Measurements from ENCODE around the gene MCU. TPM values are rescaled to one million over a fixed set of nuclear protein-coding genes. Genes with fewer than 3 reads are reported as not detected.
"Not testable (repeated sequence)": the region's sequence is repeated elsewhere in the genome, so short reads cannot be mapped to it uniquely, and the experiment has no call there.

The MCU gene
- total RNA-seq, 2 experiments from 2014 or later, result 9.4 to 9.9 TPM

- no peaks in the 10 kb centered on the region for H3K79me2 ChIP-seq (ENCODE audit: insufficient read depth, low read depth, low read length)
- H3K4me2 ChIP-seq (ENCODE audit: low read length), result no peak overlapping the region
- BruUV-seq (replicated peaks), result no TSS peak
- no peaks in the 10 kb centered on the region for H3K9me2 ChIP-seq (ENCODE audit: insufficient read depth, low read length)
- H3K9me3 ChIP-seq (ENCODE audit: low read length), result no peaks in the 10 kb centered on the region
- H3K27ac ChIP-seq (ENCODE audit: low read depth, low read length, poor library complexity, severe bottlenecking), result no peak overlapping the region
- no peak overlapping the region for H3K4me3 ChIP-seq (ENCODE audit: low read depth, low read length, poor library complexity, severe bottlenecking)
- no peaks in the 10 kb centered on the region for H4K20me1 ChIP-seq (ENCODE audit: insufficient read depth, low read length)
- intact Hi-C loops (cut with micrococcal nuclease; ENCODE audit: unreplicated experiment), result no loop called here
- ChIA-PET POLR2A (no interaction called here), CTCF (ENCODE audit: unreplicated experiment) (no interaction called here)
- no peak for DNase-seq (ENCODE audit: low spot score)
- no peaks in the 10 kb centered on the region for H3K4me1 ChIP-seq (ENCODE audit: insufficient read depth, low read length, poor library complexity, severe bottlenecking)
- H2AFZ ChIP-seq (ENCODE audit: low read length), result no peak overlapping the region
- no peak for TF ChIP-seq EZH2phosphoT487 (IDR thresholded peaks at IDR 0.05; ENCODE audit: borderline replicate concordance, low read depth, low read length)
- TF ChIP-seq, protein P1, sequence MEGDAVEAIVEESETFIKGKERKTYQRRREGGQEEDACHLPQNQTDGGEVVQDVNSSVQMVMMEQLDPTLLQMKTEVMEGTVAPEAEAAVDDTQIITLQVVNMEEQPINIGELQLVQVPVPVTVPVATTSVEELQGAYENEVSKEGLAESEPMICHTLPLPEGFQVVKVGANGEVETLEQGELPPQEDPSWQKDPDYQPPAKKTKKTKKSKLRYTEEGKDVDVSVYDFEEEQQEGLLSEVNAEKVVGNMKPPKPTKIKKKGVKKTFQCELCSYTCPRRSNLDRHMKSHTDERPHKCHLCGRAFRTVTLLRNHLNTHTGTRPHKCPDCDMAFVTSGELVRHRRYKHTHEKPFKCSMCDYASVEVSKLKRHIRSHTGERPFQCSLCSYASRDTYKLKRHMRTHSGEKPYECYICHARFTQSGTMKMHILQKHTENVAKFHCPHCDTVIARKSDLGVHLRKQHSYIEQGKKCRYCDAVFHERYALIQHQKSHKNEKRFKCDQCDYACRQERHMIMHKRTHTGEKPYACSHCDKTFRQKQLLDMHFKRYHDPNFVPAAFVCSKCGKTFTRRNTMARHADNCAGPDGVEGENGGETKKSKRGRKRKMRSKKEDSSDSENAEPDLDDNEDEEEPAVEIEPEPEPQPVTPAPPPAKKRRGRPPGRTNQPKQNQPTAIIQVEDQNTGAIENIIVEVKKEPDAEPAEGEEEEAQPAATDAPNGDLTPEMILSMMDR (conservative IDR thresholded peaks at IDR 0.05; ENCODE audit: low read length), result no peak
- H3K36me3 ChIP-seq (ENCODE audit: insufficient read depth, low read length), result no peaks in the 10 kb centered on the region
These were observed 219.8 kb downstream of the MCU start for GRCh38 chr10:72911758-72912157.

DNA sequence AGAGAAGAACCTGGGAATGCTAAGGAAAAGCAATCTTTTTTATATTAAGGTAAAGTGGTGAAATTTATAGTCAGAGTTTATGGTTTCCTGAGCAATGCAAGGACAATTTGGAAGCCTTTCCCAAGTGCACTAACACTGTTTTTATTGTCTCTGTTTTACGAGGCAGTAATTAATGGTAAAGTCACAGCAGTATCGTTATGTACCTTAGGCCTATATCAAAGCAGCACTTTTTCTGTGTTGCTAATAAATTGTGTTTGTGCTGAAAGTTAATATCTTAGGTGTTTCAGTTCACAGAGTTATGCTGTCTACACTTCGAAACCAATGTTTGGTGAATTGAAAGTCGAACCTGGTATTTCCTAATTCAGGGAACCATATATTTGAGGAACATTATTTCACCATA, 220.8 kb downstream of the MCU start:
- TF ChIP-seq, protein P1 (conservative IDR thresholded peaks at IDR 0.05; ENCODE audit: low read length), result no peak
- TF ChIP-seq EZH2phosphoT487 (IDR thresholded peaks at IDR 0.05; ENCODE audit: borderline replicate concordance, low read depth, low read length), result no peak
- no peak overlapping the region for H3K4me2 ChIP-seq (ENCODE audit: low read length)
- CTCF ChIA-PET (ENCODE audit: unreplicated experiment), result no interaction called here
- H3K9me2 ChIP-seq (ENCODE audit: insufficient read depth, low read length), result no peaks in the 10 kb centered on the region
- no peaks in the 10 kb centered on the region for H3K79me2 ChIP-seq (ENCODE audit: insufficient read depth, low read depth, low read length)
- POLR2A ChIA-PET, result interaction anchor here (0.6 kb wide), 1 partner anchor 1039 kb away, joined by 3 read pairs; no protein-coding TSS in a partner anchor
- H3K9me3 ChIP-seq (ENCODE audit: low read length), result no peaks in the 10 kb centered on the region
- H4K20me1 ChIP-seq (ENCODE audit: insufficient read depth, low read length), result no peaks in the 10 kb centered on the region
- intact Hi-C loops (cut with micrococcal nuclease; ENCODE audit: unreplicated experiment), result no loop called here
- H3K4me3 ChIP-seq (ENCODE audit: low read depth, low read length, poor library complexity, severe bottlenecking), result no peak overlapping the region
- no peak for DNase-seq (ENCODE audit: low spot score)
- BruUV-seq (replicated peaks), result no TSS peak
- no peaks in the 10 kb centered on the region for H3K4me1 ChIP-seq (ENCODE audit: insufficient read depth, low read length, poor library complexity, severe bottlenecking)
- H3K36me3 ChIP-seq (ENCODE audit: insufficient read depth, low read length), result no peaks in the 10 kb centered on the region
- no peak overlapping the region for H3K27ac ChIP-seq (ENCODE audit: low read depth, low read length, poor library complexity, severe bottlenecking)
- no peak overlapping the region for H2AFZ ChIP-seq (ENCODE audit: low read length)

GRCh38 chr10:72913287-72913686, 221.3 kb downstream of the MCU start:
- no peaks in the 10 kb centered on the region for H3K9me2 ChIP-seq (ENCODE audit: insufficient read depth, low read length)
- H3K27ac ChIP-seq (ENCODE audit: low read depth, low read length, poor library complexity, severe bottlenecking), result no peak overlapping the region
- DNase-seq (ENCODE audit: low spot score), result no peak
- no peak overlapping the region for H2AFZ ChIP-seq (ENCODE audit: low read length)
- no peaks in the 10 kb centered on the region for H3K79me2 ChIP-seq (ENCODE audit: insufficient read depth, low read depth, low read length)
- POLR2A ChIA-PET, result no interaction called here
- H3K4me1 ChIP-seq (ENCODE audit: insufficient read depth, low read length, poor library complexity, severe bottlenecking), result no peaks in the 10 kb centered on the region
- no TSS peak for BruUV-seq (replicated peaks)
- no peak overlapping the region for H3K4me2 ChIP-seq (ENCODE audit: low read length)
- no peak for TF ChIP-seq EZH2phosphoT487 (IDR thresholded peaks at IDR 0.05; ENCODE audit: borderline replicate concordance, low read depth, low read length)
- intact Hi-C loops (cut with micrococcal nuclease; ENCODE audit: unreplicated experiment), result no loop called here
- CTCF ChIA-PET (ENCODE audit: unreplicated experiment), result no interaction called here
- H4K20me1 ChIP-seq (ENCODE audit: insufficient read depth, low read length), result no peaks in the 10 kb centered on the region
- no peaks in the 10 kb centered on the region for H3K9me3 ChIP-seq (ENCODE audit: low read length)
- H3K36me3 ChIP-seq (ENCODE audit: insufficient read depth, low read length), result no peaks in the 10 kb centered on the region
- no peak overlapping the region for H3K4me3 ChIP-seq (ENCODE audit: low read depth, low read length, poor library complexity, severe bottlenecking)

DNA sequence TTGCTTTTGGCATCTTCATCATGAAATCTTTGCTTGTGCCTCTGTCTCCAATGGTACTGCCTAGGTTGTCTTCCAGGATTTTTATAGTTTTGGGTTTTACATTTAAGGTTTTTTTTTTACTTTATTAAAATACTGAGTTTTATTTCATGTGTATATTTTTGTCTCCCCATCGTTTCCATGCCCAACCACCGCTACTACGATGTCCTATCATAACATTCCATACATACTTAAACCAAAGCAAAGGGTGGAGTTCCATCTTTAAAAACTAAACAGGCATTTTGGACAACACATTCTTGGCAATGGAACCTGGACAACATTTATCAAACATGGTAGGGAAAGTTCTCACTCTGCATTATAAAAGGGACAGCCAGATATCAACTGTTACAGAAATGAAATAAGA, 225.3 kb downstream of the MCU start:
- H3K9me3 ChIP-seq (ENCODE audit: low read length); intact Hi-C loops (cut with micrococcal nuclease; ENCODE audit: unreplicated experiment); H4K20me1 ChIP-seq (ENCODE audit: insufficient read depth, low read length); BruUV-seq (replicated peaks); H3K9me2 ChIP-seq (ENCODE audit: insufficient read depth, low read length); H3K4me3 ChIP-seq (ENCODE audit: low read depth, low read length, poor library complexity, severe bottlenecking); H2AFZ ChIP-seq (ENCODE audit: low read length); H3K36me3 ChIP-seq (ENCODE audit: insufficient read depth, low read length); H3K4me2 ChIP-seq (ENCODE audit: low read length); H3K4me1 ChIP-seq (ENCODE audit: insufficient read depth, low read length, poor library complexity, severe bottlenecking); DNase-seq (ENCODE audit: low spot score); H3K79me2 ChIP-seq (ENCODE audit: insufficient read depth, low read depth, low read length); CTCF ChIA-PET (ENCODE audit: unreplicated experiment); H3K27ac ChIP-seq (ENCODE audit: low read depth, low read length, poor library complexity, severe bottlenecking): not testable (repeated sequence)
- POLR2A ChIA-PET, result interaction anchor here (0.6 kb wide), 1 partner anchor 68 kb away, joined by 5 read pairs; no protein-coding TSS in a partner anchor

- CTCF ChIA-PET (ENCODE audit: unreplicated experiment); H3K4me2 ChIP-seq (ENCODE audit: low read length); H3K4me3 ChIP-seq (ENCODE audit: low read depth, low read length, poor library complexity, severe bottlenecking); H3K9me3 ChIP-seq (ENCODE audit: low read length); H3K36me3 ChIP-seq (ENCODE audit: insufficient read depth, low read length); BruUV-seq (replicated peaks); H3K4me1 ChIP-seq (ENCODE audit: insufficient read depth, low read length, poor library complexity, severe bottlenecking); H4K20me1 ChIP-seq (ENCODE audit: insufficient read depth, low read length); H3K79me2 ChIP-seq (ENCODE audit: insufficient read depth, low read depth, low read length); intact Hi-C loops (cut with micrococcal nuclease; ENCODE audit: unreplicated experiment); H3K27ac ChIP-seq (ENCODE audit: low read depth, low read length, poor library complexity, severe bottlenecking); H2AFZ ChIP-seq (ENCODE audit: low read length); H3K9me2 ChIP-seq (ENCODE audit: insufficient read depth, low read length): not testable (repeated sequence)
- peak; percentile 4 for DNase-seq (ENCODE audit: low spot score)
- POLR2A ChIA-PET, result interaction anchor here (0.6 kb wide), 1 partner anchor 69 kb away, joined by 5 read pairs; no protein-coding TSS in a partner anchor
These were observed 225.9 kb downstream of the MCU start for GRCh38 chr10:72917803-72918332.
